Left cardiac atrium (tissue), 4 donors: Measurements from ENCODE around the gene GPR89A. TPM values are rescaled to one million over a fixed set of nuclear protein-coding genes. Genes with fewer than 3 reads are reported as not detected.
A peak's percentile ranks its signal among the peaks of the same experiment; 100 is the strongest.
"Not testable (repeated sequence)": the region's sequence is repeated elsewhere in the genome, so short reads cannot be mapped to it uniquely, and the experiment has no call there.

Experiments used
- ATAC-seq, 2 donors: fragments of 200-7000 bp; cut with Tn5 transposase; one replicate each; pipeline ENCODE4 v1.9.1; 2020; ENCODE audit warnings: mild to moderate bottlenecking in 2 of 2, moderate library complexity in 2 of 2
- DNase-seq: peaks from one replicate; pipeline ENCODE4 v3.0.0-alpha.2; 2020
- intact Hi-C, 2 donors: fragments of 100-400 bp; cut with DNase I; formaldehyde crosslinking; loops; one replicate each; pipeline versions ENCODE4 v1.14.1 to v1.15.1; 2022 to 2023
- total RNA-seq, 2 donors: library from RNA; stranded (reverse); fragmentation: NEBNext Ultra II Directional; extraction: Animal tissue kit (Norgen Biotek cat#: 25700); gene quantifications; one replicate each; pipeline ENCODE4 v1.2.1, GENCODE V29; 2021
- donor health status: DM: no; HTN: yes; CAD: no.
- donor health status: DM: no; HTN: yes; CAD: no; lungs with severe emphysema.
- donor health status: DM: yes; HTN: yes; CAD: no.
- donor health status: Dilated cardiomyopathy.

The GPR89A gene
- total RNA-seq, 2 donors from 2014 or later = 9.3 to 12.1 TPM

- intact Hi-C loops = no loop called here
- no peak for ATAC-seq
- no peak for DNase-seq
Measured at GRCh38 chr1:145708063-145708462, 100.3 kb downstream of the GPR89A start.

- intact Hi-C loops = no loop called here
- no peak for DNase-seq
- no peak for ATAC-seq
Measured at GRCh38 chr1:145710291-145711027, 102.7 kb downstream of the GPR89A start.

DNA sequence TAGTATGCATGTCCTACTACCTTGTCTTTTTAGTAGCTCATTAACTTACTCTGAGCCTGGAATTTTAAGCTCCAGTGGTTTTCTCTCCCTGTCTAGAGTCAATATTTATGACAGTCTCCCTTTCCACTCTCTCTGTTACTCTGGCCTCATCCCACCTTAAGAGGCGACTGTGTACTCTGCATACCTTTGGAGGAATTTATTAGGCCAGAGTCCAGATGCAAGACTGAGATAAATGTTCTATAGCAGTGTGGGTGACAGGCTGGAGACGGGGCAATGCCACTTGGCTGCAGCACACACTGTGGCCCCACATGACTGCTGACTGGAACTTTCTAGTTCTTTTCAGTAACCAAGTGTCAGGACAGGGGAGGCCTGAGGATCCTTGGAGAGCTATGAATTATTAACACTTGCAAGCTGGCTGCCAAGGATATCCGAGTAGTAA, 103.4 kb downstream of the GPR89A start:
- no peak for ATAC-seq
- intact Hi-C loops = no loop called here
- no peak for DNase-seq

DNA sequence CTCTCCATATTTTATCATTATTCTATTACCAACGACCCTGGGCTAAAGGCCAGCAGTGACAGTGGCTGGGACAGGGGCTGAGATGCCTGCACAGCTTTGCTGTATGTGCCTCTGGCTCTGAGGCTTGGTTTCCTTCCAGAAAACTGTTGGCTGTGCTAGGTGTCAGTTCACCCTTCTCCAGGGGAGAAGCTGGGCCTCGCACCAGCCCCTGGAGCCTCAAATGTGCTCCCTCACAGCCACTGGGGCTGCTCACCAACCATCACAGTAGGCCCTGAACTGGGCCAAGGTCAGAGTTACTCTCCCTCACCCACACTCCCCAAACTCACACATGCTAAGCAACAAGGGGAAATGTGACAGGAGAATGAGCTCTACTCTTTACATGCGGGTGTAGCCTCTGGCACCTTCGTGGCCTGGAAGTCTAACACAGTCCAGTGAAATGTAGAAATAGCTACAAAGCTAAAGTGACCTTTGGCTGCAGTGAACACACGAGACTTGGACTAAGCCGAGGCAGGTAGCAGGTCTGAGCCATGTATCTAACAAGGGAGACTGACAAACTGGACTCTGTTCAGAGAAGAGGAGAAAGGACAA, 106.8 kb downstream of the GPR89A start:
- DNase-seq (peak; percentile 54), ATAC-seq (peak; percentile 94 to 96)
- intact Hi-C loops = no loop called here

- no peak for ATAC-seq
- intact Hi-C loops = no loop called here
- no peak for DNase-seq
Measured at GRCh38 chr1:145716641-145717345, 109.0 kb downstream of the GPR89A start.

DNA sequence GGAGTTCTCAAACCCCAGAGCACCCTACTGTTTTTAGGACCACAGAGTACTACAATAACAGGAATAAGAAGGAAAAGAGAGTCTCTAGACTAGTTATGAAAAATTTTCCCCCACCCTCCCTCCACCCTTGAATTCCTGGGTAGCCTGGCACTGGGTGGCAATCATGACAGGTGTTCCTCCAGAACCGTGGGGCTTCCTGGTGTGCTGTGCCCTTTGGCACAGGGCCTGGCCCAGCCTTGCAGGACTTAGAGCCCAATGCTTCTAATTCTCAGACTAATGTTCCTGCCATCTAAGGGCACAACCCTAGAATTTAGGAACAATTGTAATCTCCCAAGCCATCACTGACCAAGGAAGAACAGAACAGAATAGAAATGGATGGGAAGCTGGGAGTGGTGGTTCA, 110.0 kb downstream of the GPR89A start:
- DNase-seq = no peak
- no peak for ATAC-seq
- intact Hi-C loops = no loop called here

DNA sequence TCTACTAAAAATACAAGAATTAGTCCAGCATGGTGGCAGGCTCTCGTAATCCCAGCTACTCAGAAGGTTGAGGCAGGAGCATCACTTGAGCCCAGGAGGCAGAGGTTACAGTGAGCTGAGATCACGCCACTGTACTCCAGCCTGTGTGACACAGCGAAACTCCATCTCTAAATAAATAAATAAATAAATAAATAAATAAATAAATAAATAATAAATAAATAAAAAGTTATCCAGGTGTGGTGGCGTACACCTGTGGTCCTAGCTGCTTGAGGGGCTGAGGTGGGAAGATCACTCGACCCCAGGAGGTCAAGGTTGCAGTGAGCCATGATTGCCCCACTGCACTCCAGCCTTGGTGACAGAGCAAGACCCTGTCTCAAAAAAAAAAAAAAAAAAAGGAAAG, 110.7 kb downstream of the GPR89A start:
- DNase-seq, intact Hi-C loops, ATAC-seq: not testable (repeated sequence)

- DNase-seq = no peak
- ATAC-seq = no peak
- intact Hi-C loops = no loop called here
Measured at GRCh38 chr1:145719230-145720079, 111.7 kb downstream of the GPR89A start, which contains the start of gene CD160. Gene CD160 (plus strand): TSS chr1:145719499. CDS start chr1:145728328, 8,829 bp downstream.

Other genes with a start within 250 kb of the GPR89A start
- 1 to 10 TPM; 1.3 to 1.5 TPM for gene NBPF20, start 182.4 kb upstream of the GPR89A start, total RNA-seq
- under 1 TPM; 0.12 to 0.65 TPM for gene PDZK1, start 99.4 kb downstream of the GPR89A start, total RNA-seq
- under 1 TPM in 1 of 2 donors, not detected in 1; 0.21 TPM for gene CD160, start 111.5 kb downstream of the GPR89A start, total RNA-seq
- 10 to 100 TPM; 27.7 to 34.4 TPM for gene RNF115, start 216.1 kb downstream of the GPR89A start, total RNA-seq
- 10 to 100 TPM; 13.3 to 17.0 TPM for gene POLR3C, start 216.2 kb downstream of the GPR89A start, total RNA-seq
- 1 to 10 TPM; 3.6 to 3.7 TPM for gene NUDT17, start 237.6 kb downstream of the GPR89A start, total RNA-seq